Measurements from ENCODE around the gene SLCO4A1. TPM values are rescaled to one million over a fixed set of nuclear protein-coding genes. Genes with fewer than 3 reads are reported as not detected.

The SLCO4A1 gene
- total RNA-seq, 1 donor, result under 0.01 TPM

- no peak for TF ChIP-seq CTCF (IDR thresholded peaks at IDR 0.05; ENCODE audit: extremely low read depth, low read depth, low read length)
- H4K20me1 ChIP-seq (ENCODE audit: insufficient read depth, low read length), result no peaks in the 10 kb centered on the region
- peak; percentile 93 for DNase-seq (ENCODE audit: insufficient read length, low spot score, missing footprints)
- no peaks in the 10 kb centered on the region for H3K36me3 ChIP-seq (ENCODE audit: insufficient read depth, low read length)
- peaks cover 16% of the 10 kb centered on the region for H3K4me1 ChIP-seq (ENCODE audit: insufficient read depth, low read length)
- H3K4me2 ChIP-seq (ENCODE audit: insufficient read depth, low read length), result no peak overlapping the region
- H3K27me3 ChIP-seq (ENCODE audit: insufficient read depth, low read length), result peaks cover 32% of the 10 kb centered on the region
- no peak overlapping the region for H3K4me3 ChIP-seq (ENCODE audit: insufficient read depth, low read length)
- H3K79me2 ChIP-seq (ENCODE audit: insufficient read depth, low read length), result no peaks in the 10 kb centered on the region
- no peak overlapping the region for H3K27ac ChIP-seq (ENCODE audit: low read depth, low read length)
- no peaks in the 10 kb centered on the region for H3K9me3 ChIP-seq (ENCODE audit: low read depth, low read length)
- H2AFZ ChIP-seq (ENCODE audit: low read length), result no peak overlapping the region
Observed at GRCh38 chr20:62707921-62708521, 65.7 kb downstream of the SLCO4A1 start.

GRCh38 chr20:62708591-62709536 lies 66.6 kb downstream of the SLCO4A1 start, which contains the start of gene NTSR1:
Gene NTSR1 (plus strand): TSS chr20:62708836. CDS start chr20:62709208, 372 bp downstream.
- TF ChIP-seq CTCF (IDR thresholded peaks at IDR 0.05; ENCODE audit: extremely low read depth, low read depth, low read length), result no peak
- Histone ChIP-seq H3K36me3 (ENCODE audit: insufficient read depth, low read length) (no peaks in the 10 kb centered on the region), H3K27ac (ENCODE audit: low read depth, low read length) (no peak within 1 kb of the TSS), H4K20me1 (ENCODE audit: insufficient read depth, low read length) (no peaks in the 10 kb centered on the region), H3K4me1 (ENCODE audit: insufficient read depth, low read length) (peaks cover 12% of the 10 kb centered on the region), H3K4me2 (ENCODE audit: insufficient read depth, low read length) (no peak within 1 kb of the TSS), H2AFZ (ENCODE audit: low read length) (no peak within 1 kb of the TSS), H3K4me3 (ENCODE audit: insufficient read depth, low read length) (no peak within 1 kb of the TSS), H3K9me3 (ENCODE audit: low read depth, low read length) (no peaks in the 10 kb centered on the region), H3K27me3 (ENCODE audit: insufficient read depth, low read length) (peaks cover 32% of the 10 kb centered on the region), H3K79me2 (ENCODE audit: insufficient read depth, low read length) (no peaks in the 10 kb centered on the region)
- no peak for DNase-seq (ENCODE audit: insufficient read length, low spot score, missing footprints)

- Histone ChIP-seq H3K4me3 (ENCODE audit: insufficient read depth, low read length) (no peak overlapping the region), H2AFZ (ENCODE audit: low read length) (no peak overlapping the region), H3K36me3 (ENCODE audit: insufficient read depth, low read length) (no peaks in the 10 kb centered on the region), H3K27ac (ENCODE audit: low read depth, low read length) (no peak overlapping the region), H3K4me2 (ENCODE audit: insufficient read depth, low read length) (no peak overlapping the region), H3K9me3 (ENCODE audit: low read depth, low read length) (no peaks in the 10 kb centered on the region), H4K20me1 (ENCODE audit: insufficient read depth, low read length) (no peaks in the 10 kb centered on the region), H3K79me2 (ENCODE audit: insufficient read depth, low read length) (no peaks in the 10 kb centered on the region), H3K27me3 (ENCODE audit: insufficient read depth, low read length) (peaks cover 37% of the 10 kb centered on the region), H3K4me1 (ENCODE audit: insufficient read depth, low read length) (peaks cover 5% of the 10 kb centered on the region)
- no peak for TF ChIP-seq CTCF (IDR thresholded peaks at IDR 0.05; ENCODE audit: extremely low read depth, low read depth, low read length)
- DNase-seq (ENCODE audit: insufficient read length, low spot score, missing footprints), result no peak
Observed at GRCh38 chr20:62709537-62709905, 67.2 kb downstream of the SLCO4A1 start.
